Lower leg skin (tissue), 3 donors: ENCODE measurements around the gene PPP1CC.

Source experiments
- POLR2A ChIP-seq, 2 donors: fragments of 450-650 bp; IDR thresholded peaks; one replicate each; pipeline ENCODE4 v1.6.1; 2016 to 2017; ENCODE audit warnings: antibody characterized with exemption in 2 of 2, mild to moderate bottlenecking in 1 of 2, moderate library complexity in 1 of 2
- TF ChIP-seq, protein P1 (sequence below), 3 donors: fragments of 450-650 bp; IDR thresholded peaks; one replicate each; pipeline ENCODE4 v1.5.1; 2016; ENCODE audit warnings: antibody characterized with exemption in 3 of 3, mild to moderate bottlenecking in 3 of 3, moderate library complexity in 2 of 3

DNA sequence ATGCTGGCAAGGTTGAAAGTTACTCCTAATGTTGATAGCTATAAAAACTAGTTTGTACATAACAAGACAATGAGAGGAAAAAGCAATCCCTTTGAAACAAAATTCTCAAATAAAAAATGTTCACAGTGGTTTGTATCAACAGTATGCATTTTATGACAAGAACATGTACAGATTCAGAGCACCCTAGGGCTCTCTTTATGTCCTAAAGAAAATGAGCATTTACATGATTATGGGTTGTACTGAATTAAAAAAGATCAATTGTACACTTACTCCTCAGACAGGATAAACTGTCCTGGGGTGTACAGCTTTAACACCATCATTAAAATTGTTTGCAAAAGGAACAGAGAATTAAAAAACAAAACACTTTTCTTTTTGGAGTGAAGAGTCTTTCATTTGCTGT is 22.2 kb downstream of the PPP1CC start:
- TF ChIP-seq, protein P1, sequence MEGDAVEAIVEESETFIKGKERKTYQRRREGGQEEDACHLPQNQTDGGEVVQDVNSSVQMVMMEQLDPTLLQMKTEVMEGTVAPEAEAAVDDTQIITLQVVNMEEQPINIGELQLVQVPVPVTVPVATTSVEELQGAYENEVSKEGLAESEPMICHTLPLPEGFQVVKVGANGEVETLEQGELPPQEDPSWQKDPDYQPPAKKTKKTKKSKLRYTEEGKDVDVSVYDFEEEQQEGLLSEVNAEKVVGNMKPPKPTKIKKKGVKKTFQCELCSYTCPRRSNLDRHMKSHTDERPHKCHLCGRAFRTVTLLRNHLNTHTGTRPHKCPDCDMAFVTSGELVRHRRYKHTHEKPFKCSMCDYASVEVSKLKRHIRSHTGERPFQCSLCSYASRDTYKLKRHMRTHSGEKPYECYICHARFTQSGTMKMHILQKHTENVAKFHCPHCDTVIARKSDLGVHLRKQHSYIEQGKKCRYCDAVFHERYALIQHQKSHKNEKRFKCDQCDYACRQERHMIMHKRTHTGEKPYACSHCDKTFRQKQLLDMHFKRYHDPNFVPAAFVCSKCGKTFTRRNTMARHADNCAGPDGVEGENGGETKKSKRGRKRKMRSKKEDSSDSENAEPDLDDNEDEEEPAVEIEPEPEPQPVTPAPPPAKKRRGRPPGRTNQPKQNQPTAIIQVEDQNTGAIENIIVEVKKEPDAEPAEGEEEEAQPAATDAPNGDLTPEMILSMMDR (IDR thresholded peaks at IDR 0.05): no peak
- TF ChIP-seq POLR2A (IDR thresholded peaks at IDR 0.05): no peak
